HCT116 (cell line): Measurements from ENCODE around the gene PRSS2. TPM values are rescaled to one million over a fixed set of nuclear protein-coding genes. Genes with fewer than 3 reads are reported as not detected.

Experiments used
- ATAC-seq: fragments of 200-7000 bp; cut with Tn5 transposase; 2 replicates; pipeline ENCODE4 v1.9.1; 2020; ENCODE audit warnings: mild to moderate bottlenecking, moderate library complexity
- BruUV-seq: library from RNA; stranded (reverse); fragments of 400-500 nt; replicated peaks from 2 replicates; lab custom pipeline; 2021; lab: Mats Ljungman, UMichigan
- CTCF ChIA-PET: fragments of 300-600 bp; sonication (Branson Sonifier 250); formaldehyde crosslinking; loops from one replicate; lab custom pipeline; 2021; ENCODE audit warnings: antibody characterized with exemption; lab: Charles Lee
- POLR2A ChIA-PET: fragments of 300-600, 350-600 bp; sonication (Branson Sonifier 250); formaldehyde crosslinking; loops from one replicate; lab custom pipeline; 2021; ENCODE audit warnings: antibody characterized with exemption; lab: Charles Lee
- RAD21 ChIA-PET, 2 experiments: fragments of 300-600 bp; sonication (Branson Sonifier 250); formaldehyde crosslinking; loops; one replicate each; lab custom pipeline; 2023; ENCODE audit warnings: low total read pairs in 2 of 2; ENCODE audit not compliant: uncharacterized antibody in 2 of 2, unreplicated experiment in 2 of 2, low non-redundant PET in 1 of 2; lab: Charles Lee
- DNase-seq: peaks from one replicate; pipeline ENCODE4 v3.0.0-alpha.2; 2010; ENCODE audit warnings: low read depth, low spot score
- H2AFZ ChIP-seq: fragments of 200-600 bp; shearing (Covaris generic), sonication (generic); 2 replicates; pipeline ENCODE4 v1.6.1; 2017; ENCODE audit warnings: low read depth, mixed run types, mixed read lengths, antibody characterized with exemption, low read length; ENCODE audit not compliant: poor library complexity, severe bottlenecking
- H3K27ac ChIP-seq: 2 replicates; pipeline ENCODE4 v1.5.1; 2012; ENCODE audit warnings: low read depth, low read length
- H3K27me3 ChIP-seq: fragments of 200-600 bp; sonication (generic); 2 replicates; pipeline ENCODE4 v1.6.1; 2016; ENCODE audit warnings: mixed run types, low read length, mixed read lengths; ENCODE audit not compliant: insufficient read depth
- H3K36me3 ChIP-seq, 2 experiments: fragments of 200-500 bp in 1 of 2; fragments of 200-600 bp in 1 of 2; sonication (Bioruptor generic) in 1 of 2; sonication (generic) in 1 of 2; 2 replicates each; pipeline versions ENCODE4 v1.5.1 to v1.6.1; 2014 to 2016; ENCODE audit warnings: low read length in 2 of 2, inconsistent platforms in 1 of 2, mixed read lengths in 1 of 2, mixed run types in 1 of 2; ENCODE audit not compliant: insufficient read depth in 2 of 2, control insufficient read depth in 1 of 2
- H3K4me1 ChIP-seq, 2 experiments: fragments of 200-600 bp in 1 of 2; sonication (generic) in 1 of 2; 2 replicates each; pipeline versions ENCODE4 v1.5.1 to v1.6.1; 2012 to 2017; ENCODE audit warnings: low read length in 2 of 2, inconsistent platforms in 1 of 2, mild to moderate bottlenecking in 1 of 2, mixed read lengths in 1 of 2, mixed run types in 1 of 2, moderate library complexity in 1 of 2; ENCODE audit not compliant: insufficient read depth in 2 of 2, control insufficient read depth in 1 of 2
- H3K4me2 ChIP-seq: fragments of 200-600 bp; sonication (generic); 2 replicates; pipeline ENCODE4 v1.6.1; 2017; ENCODE audit warnings: mixed run types, low read length, mixed read lengths
- H3K4me3 ChIP-seq, 2 experiments: fragments of 200-600 bp in 1 of 2; sonication (generic) in 1 of 2; replicated peaks in 1 of 2; 2 replicates each; pipeline ENCODE4 v1.5.1; 2011 to 2016; ENCODE audit warnings: low read length in 2 of 2, control low read depth in 1 of 2, low read depth in 1 of 2, mild to moderate bottlenecking in 1 of 2, mixed read lengths in 1 of 2, mixed run types in 1 of 2
- H3K79me2 ChIP-seq: fragments of 200-600 bp; sonication (generic); 2 replicates; pipeline ENCODE4 v1.6.1; 2017; ENCODE audit warnings: mild to moderate bottlenecking, mixed run types, low read length, moderate library complexity, mixed read lengths; ENCODE audit not compliant: insufficient read depth
- H3K9ac ChIP-seq: fragments of 200-600 bp; sonication (generic); 2 replicates; pipeline ENCODE4 v1.6.1; 2016; ENCODE audit warnings: low read length, mixed read lengths
- H3K9me2 ChIP-seq: fragments of 200-600 bp; sonication (generic), shearing (Covaris generic); 2 replicates; pipeline ENCODE4 v1.6.1; 2017; ENCODE audit warnings: mixed run types, mild to moderate bottlenecking, moderate library complexity; ENCODE audit not compliant: insufficient read depth
- H3K9me3 ChIP-seq, 2 experiments: fragments of 200-500 bp in 1 of 2; fragments of 200-600 bp in 1 of 2; sonication (Bioruptor generic) in 1 of 2; sonication (generic) in 1 of 2; 2 replicates each; pipeline ENCODE4 v1.6.1; 2014 to 2017; ENCODE audit warnings: low read length in 2 of 2, mixed read lengths in 2 of 2, inconsistent platforms in 1 of 2, low read depth in 1 of 2, mild to moderate bottlenecking in 1 of 2, mixed run types in 1 of 2, moderate library complexity in 1 of 2; ENCODE audit not compliant: control insufficient read depth in 1 of 2, insufficient read depth in 1 of 2
- H4K20me1 ChIP-seq: fragments of 200-600 bp; sonication (generic), shearing (Covaris generic); 2 replicates; pipeline ENCODE4 v1.6.1; 2017; ENCODE audit warnings: mixed run types, mild to moderate bottlenecking, moderate library complexity; ENCODE audit not compliant: insufficient read depth
- ATF3 ChIP-seq: IDR thresholded peaks from 2 replicates; pipeline ENCODE4 v1.6.1; 2012
- CBX3 ChIP-seq: IDR thresholded peaks from 2 replicates; pipeline ENCODE4 v1.6.1; 2012; ENCODE audit warnings: low read depth
- EGR1 ChIP-seq: IDR thresholded peaks from 2 replicates; pipeline ENCODE4 v1.6.1; 2012; ENCODE audit warnings: low read depth
- EZH2 ChIP-seq: fragments of 200-600 bp; sonication (generic); IDR thresholded peaks from 2 replicates; pipeline ENCODE4 v1.6.1; 2017; ENCODE audit warnings: antibody characterized with exemption, mixed run types
- EZH2phosphoT487 ChIP-seq: fragments of 200-600 bp; IDR thresholded peaks from 2 replicates; pipeline ENCODE4 v1.6.1; 2018; ENCODE audit warnings: antibody characterized with exemption, borderline replicate concordance
- FOSL1 ChIP-seq: IDR thresholded peaks from 2 replicates; pipeline ENCODE4 v1.6.1; 2012; ENCODE audit warnings: low read depth
- JUND ChIP-seq: IDR thresholded peaks from 2 replicates; pipeline ENCODE4 v1.6.1; 2012
- MAX ChIP-seq: IDR thresholded peaks from 2 replicates; pipeline ENCODE4 v1.6.1; 2012
- POLR2AphosphoS5 ChIP-seq: IDR thresholded peaks from 2 replicates; pipeline ENCODE4 v1.6.1; 2011; ENCODE audit warnings: mild to moderate bottlenecking, low read depth, low read length, moderate library complexity
- RAD21 ChIP-seq: IDR thresholded peaks from 2 replicates; pipeline ENCODE4 v1.6.1; 2012; ENCODE audit warnings: low read depth, mild to moderate bottlenecking
- REST ChIP-seq: IDR thresholded peaks from 2 replicates; pipeline ENCODE4 v1.6.1; 2012; ENCODE audit warnings: low read depth
- SIN3A ChIP-seq: IDR thresholded peaks from 2 replicates; pipeline ENCODE4 v1.6.1; 2012; ENCODE audit warnings: low read depth
- SP1 ChIP-seq: IDR thresholded peaks from 2 replicates; pipeline ENCODE4 v1.6.1; 2012; ENCODE audit warnings: low read depth
- SRF ChIP-seq: IDR thresholded peaks from 2 replicates; pipeline ENCODE4 v1.6.1; 2012; ENCODE audit warnings: low read depth
- TCF7L2 ChIP-seq: IDR thresholded peaks from 2 replicates; pipeline ENCODE4 v1.7.0; 2011; ENCODE audit warnings: borderline replicate concordance, inconsistent platforms; ENCODE audit not compliant: insufficient read depth, insufficient read length; ENCODE audit errors: extremely low read depth
- ZBTB33 ChIP-seq: IDR thresholded peaks from 2 replicates; pipeline ENCODE4 v1.6.1; 2011; ENCODE audit warnings: mild to moderate bottlenecking, low read length, moderate library complexity; ENCODE audit not compliant: insufficient replicate concordance; ENCODE audit errors: extremely low read depth
- ZFX ChIP-seq: fragments of 450-650 bp; IDR thresholded peaks from 2 replicates; pipeline ENCODE4 v1.6.1; 2017
- intact Hi-C: fragments of 100-400 bp; cut with micrococcal nuclease; formaldehyde crosslinking; loops from 2 replicates; pipeline ENCODE4 v1.10.0; 2022
- total RNA-seq: library from RNA; stranded (reverse); gene quantifications from one replicate; pipeline ENCODE4 v1.2.1, GENCODE V29; 2021; ENCODE audit not compliant: unreplicated experiment

PRSS2 gene
- total RNA-seq, 1 experiment from 2014 or later = 36.8 TPM

GRCh38 chr7:142749218-142749993 is 21.4 kb upstream of the PRSS2 start, which contains the start of gene PRSS1:
Gene PRSS1, plus strand, starts transcription at chr7:142749472. Its CDS starts 13 bp downstream, at chr7:142749485.
- H3K27me3 ChIP-seq = peaks cover 6% of the 10 kb centered on the region; the same call in 1 of the 2 replicates
- H3K4me2 ChIP-seq = no peak within 1 kb of the TSS
- no TSS peak for BruUV-seq
- H3K9me3 ChIP-seq = no peaks in the 10 kb centered on the region
- H3K36me3 ChIP-seq = no peaks in the 10 kb centered on the region
- H2AFZ ChIP-seq = no peak within 1 kb of the TSS
- ChIA-PET RAD21 (no interaction called here), CTCF (no interaction called here), POLR2A (no interaction called here)
- DNase-seq (no peak), ATAC-seq (no peak)
- H3K27ac ChIP-seq = no peak within 1 kb of the TSS
- intact Hi-C loops = no loop called here
- H3K79me2 ChIP-seq = no peaks in the 10 kb centered on the region
- H3K9me2 ChIP-seq = no peaks in the 10 kb centered on the region
- no peaks in the 10 kb centered on the region for H3K4me1 ChIP-seq
- H3K4me3 ChIP-seq = no peak within 1 kb of the TSS
- TF ChIP-seq CBX3 (no peak), JUND (no peak), ATF3 (no peak), EGR1 (no peak), SRF (no peak), EZH2phosphoT487 (no peak), SP1 (no peak), TCF7L2 (no peak), SIN3A (no peak), RAD21 (no peak), REST (no peak), FOSL1 (no peak), ZBTB33 (no peak), ZFX (no peak), POLR2AphosphoS5 (no peak), MAX (no peak), EZH2 (no peak)
- no peak within 1 kb of the TSS for H3K9ac ChIP-seq
- no peaks in the 10 kb centered on the region for H4K20me1 ChIP-seq
